Brain microvascular endothelial cell (primary cell): Measurements from ENCODE around the gene ARHGAP21.

ENCODE experiments used
- DNase-seq: peaks from one replicate; pipeline ENCODE4 v3.0.0-alpha.2; 2020
- H3K27ac ChIP-seq: fragments of 250-450 bp; sonication (Bioruptor Pico); 2 replicates; pipeline ENCODE4 v1.5.1; 2020; ENCODE audit warnings: mild to moderate bottlenecking, moderate library complexity
- H3K27me3 ChIP-seq: fragments of 250-450 bp; sonication (Bioruptor Pico); replicated peaks from 2 replicates; pipeline ENCODE4 v1.5.1; 2020; ENCODE audit warnings: mild to moderate bottlenecking
- H3K36me3 ChIP-seq: fragments of 250-450 bp; sonication (Bioruptor Pico); replicated peaks from 2 replicates; pipeline ENCODE4 v1.5.1; 2020; ENCODE audit warnings: mild to moderate bottlenecking
- H3K4me3 ChIP-seq: 2 replicates; pipeline ENCODE4 v1.5.1; 2011; ENCODE audit warnings: low read depth, mild to moderate bottlenecking, control low read depth, low read length, moderate library complexity
- CTCF ChIP-seq: IDR thresholded peaks from 2 replicates; pipeline ENCODE4 v1.5.1; 2011; ENCODE audit warnings: low read depth, mild to moderate bottlenecking, moderate library complexity, low read length, control low read depth, inconsistent platforms; ENCODE audit errors: missing control alignments
- in situ Hi-C: cut with HindIII; loops from 2 replicates; pipeline ENCODE4 v1.10.0; 2017; ENCODE audit warnings: low sequenced_read_pairs, low pct_ligation_motif_present

ARHGAP21 gene

GRCh38 chr10:24643679-24644209 lies 79.9 kb downstream of the ARHGAP21 start:
- Histone ChIP-seq H3K27ac (no peak overlapping the region), H3K4me3 (no peak overlapping the region), H3K36me3 (no peaks in the 10 kb centered on the region), H3K27me3 (no peaks in the 10 kb centered on the region)
- in situ Hi-C loops: no loop called here
- no peak for DNase-seq
- no peak for TF ChIP-seq CTCF

- H3K4me3 ChIP-seq: no peak overlapping the region
- peak; percentile 74 for DNase-seq
- TF ChIP-seq CTCF: peak; percentile 66
- H3K27me3 ChIP-seq: no peaks in the 10 kb centered on the region
- in situ Hi-C loops: no loop called here
- no peak overlapping the region for H3K27ac ChIP-seq
- no peaks in the 10 kb centered on the region for H3K36me3 ChIP-seq
These were observed 80.6 kb downstream of the ARHGAP21 start for GRCh38 chr10:24642921-24643678.

GRCh38 chr10:24639124-24639523 lies 84.6 kb downstream of the ARHGAP21 start:
- H3K4me3 ChIP-seq: no peak overlapping the region
- H3K27ac ChIP-seq: no peak overlapping the region
- no peak for DNase-seq
- in situ Hi-C loops: no loop called here
- H3K36me3 ChIP-seq: no peaks in the 10 kb centered on the region
- H3K27me3 ChIP-seq: no peaks in the 10 kb centered on the region
- no peak for TF ChIP-seq CTCF

- no peak overlapping the region for H3K27ac ChIP-seq
- H3K36me3 ChIP-seq: no peaks in the 10 kb centered on the region
- H3K27me3 ChIP-seq: no peaks in the 10 kb centered on the region
- no peak overlapping the region for H3K4me3 ChIP-seq
- DNase-seq: no peak
- in situ Hi-C loops: no loop called here
- TF ChIP-seq CTCF: no peak
These were observed 97.9 kb downstream of the ARHGAP21 start for GRCh38 chr10:24625778-24626177.

GRCh38 chr10:24623383-24623782 lies 100.3 kb downstream of the ARHGAP21 start:
- Histone ChIP-seq H3K27ac (no peak overlapping the region), H3K27me3 (no peaks in the 10 kb centered on the region), H3K36me3 (peaks cover 3% of the 10 kb centered on the region), H3K4me3 (no peak overlapping the region)
- no peak for TF ChIP-seq CTCF
- in situ Hi-C loops: no loop called here
- DNase-seq: no peak
